ENCODE results near the gene AUTS2.

DNA sequence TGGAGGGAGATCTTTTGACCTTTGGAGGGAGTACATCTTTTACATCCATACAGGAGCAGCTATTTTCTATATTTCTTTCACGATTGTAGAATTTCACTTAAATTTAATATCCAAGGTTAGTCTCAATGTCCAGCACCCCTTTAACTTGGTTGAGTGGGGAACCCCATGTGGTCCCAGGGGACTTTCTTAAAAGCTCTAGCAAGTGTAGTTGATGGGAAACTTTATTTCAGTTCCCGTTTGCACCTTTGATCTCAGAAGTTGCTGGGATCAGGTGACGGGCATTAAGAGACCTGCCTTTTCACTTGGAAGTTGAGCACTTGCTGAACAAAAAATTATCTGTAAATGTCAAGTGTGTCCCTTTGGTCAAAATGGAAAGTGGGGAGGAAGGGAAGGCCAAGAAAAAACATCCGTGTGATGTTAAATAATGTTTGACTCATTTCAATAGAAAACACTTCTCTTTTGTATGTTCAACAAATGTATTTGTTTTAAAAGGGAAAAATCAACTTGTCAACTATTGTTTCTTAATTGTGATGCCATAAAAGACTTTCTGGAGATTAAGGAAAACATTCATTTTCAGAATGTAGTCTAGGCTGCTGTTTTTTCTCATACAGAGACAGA lies 1163.5 kb downstream of the AUTS2 start:
- TF ChIP-seq EZH2 (IDR thresholded peaks at IDR 0.05; ENCODE audit: insufficient read depth, poor library complexity, severe bottlenecking) = no peak
- no peak for TF ChIP-seq EZH2phosphoT487 (IDR thresholded peaks at IDR 0.05; ENCODE audit: insufficient read depth, low read depth)

Data from GM23248 (cell line).